ENCODE measurements around the gene UAP1.

UAP1 gene

DNA sequence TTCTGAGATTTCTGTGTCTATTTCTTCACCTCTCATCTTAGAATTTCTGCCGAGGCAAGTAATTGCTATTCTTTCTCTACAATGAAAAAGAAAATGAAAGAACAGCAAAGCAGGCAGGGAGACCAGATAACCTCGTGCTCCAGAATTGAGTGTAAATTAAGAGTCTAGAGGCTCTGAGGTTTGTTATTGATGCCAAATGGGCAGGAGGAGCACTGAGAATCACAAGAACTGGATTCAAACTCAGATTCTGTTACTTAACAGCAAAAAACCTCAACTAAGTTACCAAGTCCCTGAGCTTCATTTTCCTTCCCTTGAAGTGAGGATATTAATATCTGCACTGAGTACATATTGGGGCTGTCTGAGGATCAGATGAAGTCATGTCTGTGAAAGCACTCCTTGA, 65.2 kb downstream of the UAP1 start:
- no peak overlapping the region for H3K4me3 ChIP-seq (ENCODE audit: insufficient read depth, low read length, poor library complexity, severe bottlenecking)
- H3K9me3 ChIP-seq (ENCODE audit: insufficient read depth, low read length), result no peaks in the 10 kb centered on the region
- TF ChIP-seq, protein P1, sequence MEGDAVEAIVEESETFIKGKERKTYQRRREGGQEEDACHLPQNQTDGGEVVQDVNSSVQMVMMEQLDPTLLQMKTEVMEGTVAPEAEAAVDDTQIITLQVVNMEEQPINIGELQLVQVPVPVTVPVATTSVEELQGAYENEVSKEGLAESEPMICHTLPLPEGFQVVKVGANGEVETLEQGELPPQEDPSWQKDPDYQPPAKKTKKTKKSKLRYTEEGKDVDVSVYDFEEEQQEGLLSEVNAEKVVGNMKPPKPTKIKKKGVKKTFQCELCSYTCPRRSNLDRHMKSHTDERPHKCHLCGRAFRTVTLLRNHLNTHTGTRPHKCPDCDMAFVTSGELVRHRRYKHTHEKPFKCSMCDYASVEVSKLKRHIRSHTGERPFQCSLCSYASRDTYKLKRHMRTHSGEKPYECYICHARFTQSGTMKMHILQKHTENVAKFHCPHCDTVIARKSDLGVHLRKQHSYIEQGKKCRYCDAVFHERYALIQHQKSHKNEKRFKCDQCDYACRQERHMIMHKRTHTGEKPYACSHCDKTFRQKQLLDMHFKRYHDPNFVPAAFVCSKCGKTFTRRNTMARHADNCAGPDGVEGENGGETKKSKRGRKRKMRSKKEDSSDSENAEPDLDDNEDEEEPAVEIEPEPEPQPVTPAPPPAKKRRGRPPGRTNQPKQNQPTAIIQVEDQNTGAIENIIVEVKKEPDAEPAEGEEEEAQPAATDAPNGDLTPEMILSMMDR (IDR thresholded peaks at IDR 0.05; ENCODE audit: insufficient read depth, low read length, poor library complexity, severe bottlenecking), result no peak
- no peak for TF ChIP-seq EZH2phosphoT487 (conservative IDR thresholded peaks at IDR 0.05; ENCODE audit: low read length)
- H3K9me2 ChIP-seq (replicated peaks; ENCODE audit: insufficient read depth, low read length), result no peaks in the 10 kb centered on the region
- no peaks in the 10 kb centered on the region for H3K79me2 ChIP-seq (ENCODE audit: insufficient read depth, low read length)
- no peaks in the 10 kb centered on the region for H3F3A ChIP-seq (ENCODE audit: insufficient read depth)
- no peak overlapping the region for H2AFZ ChIP-seq (ENCODE audit: low read depth, low read length, severe bottlenecking)
- no peaks in the 10 kb centered on the region for H3K36me3 ChIP-seq (ENCODE audit: low read length)
- H3K27me3 ChIP-seq (ENCODE audit: low read length), result no peaks in the 10 kb centered on the region
- no peaks in the 10 kb centered on the region for H4K20me1 ChIP-seq (ENCODE audit: low read depth, low read length)
- no peak overlapping the region for H3K9ac ChIP-seq (ENCODE audit: low read length)
- H3K27ac ChIP-seq (ENCODE audit: low read depth, low read length), result no peak overlapping the region
- no peak overlapping the region for H3K4me2 ChIP-seq (ENCODE audit: low read depth, low read length, poor library complexity, severe bottlenecking)

DNA sequence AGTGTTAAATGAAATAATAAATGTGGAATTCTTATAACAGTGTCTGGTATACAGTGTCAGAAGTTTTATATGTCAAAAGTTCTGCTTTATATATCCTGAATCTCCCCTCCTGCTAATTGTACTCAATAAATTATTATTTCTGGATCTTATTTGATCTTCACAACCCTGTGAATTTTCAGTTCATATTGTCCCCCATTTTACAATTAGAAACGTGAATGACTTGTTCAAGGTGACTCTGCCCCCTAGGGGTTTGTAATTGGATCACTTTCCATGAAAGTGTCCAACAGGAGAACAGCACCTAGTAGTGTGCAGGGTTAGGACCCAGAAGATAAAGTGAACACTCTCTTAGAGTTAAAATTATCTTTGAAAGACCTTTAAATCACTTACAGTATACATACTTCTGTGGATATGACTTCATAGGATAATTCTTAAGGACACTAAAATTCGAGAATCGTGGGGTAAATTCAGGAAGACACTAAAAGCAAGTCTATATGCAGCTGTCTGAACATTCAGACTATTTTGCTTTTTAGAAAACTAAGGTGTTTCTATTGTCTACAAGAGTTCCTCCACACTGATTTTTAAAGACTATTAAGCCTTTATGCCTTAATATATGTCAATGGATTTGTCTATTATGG, 66.3 kb downstream of the UAP1 start:
- Histone ChIP-seq H3K9me3 (ENCODE audit: insufficient read depth, low read length) (no peaks in the 10 kb centered on the region), H4K20me1 (ENCODE audit: low read depth, low read length) (no peaks in the 10 kb centered on the region), H3K36me3 (ENCODE audit: low read length) (no peaks in the 10 kb centered on the region), H3F3A (ENCODE audit: insufficient read depth) (no peaks in the 10 kb centered on the region), H3K27me3 (ENCODE audit: low read length) (no peaks in the 10 kb centered on the region), H3K27ac (ENCODE audit: low read depth, low read length) (no peak overlapping the region), H2AFZ (ENCODE audit: low read depth, low read length, severe bottlenecking) (no peak overlapping the region), H3K4me2 (ENCODE audit: low read depth, low read length, poor library complexity, severe bottlenecking) (no peak overlapping the region), H3K79me2 (ENCODE audit: insufficient read depth, low read length) (no peaks in the 10 kb centered on the region), H3K9ac (ENCODE audit: low read length) (no peak overlapping the region), H3K9me2 (replicated peaks; ENCODE audit: insufficient read depth, low read length) (no peaks in the 10 kb centered on the region), H3K4me3 (ENCODE audit: insufficient read depth, low read length, poor library complexity, severe bottlenecking) (no peak overlapping the region)
- TF ChIP-seq EZH2phosphoT487 (conservative IDR thresholded peaks at IDR 0.05; ENCODE audit: low read length), result no peak
- TF ChIP-seq, protein P1 (IDR thresholded peaks at IDR 0.05; ENCODE audit: insufficient read depth, low read length, poor library complexity, severe bottlenecking), result peak; percentile 58

DNA sequence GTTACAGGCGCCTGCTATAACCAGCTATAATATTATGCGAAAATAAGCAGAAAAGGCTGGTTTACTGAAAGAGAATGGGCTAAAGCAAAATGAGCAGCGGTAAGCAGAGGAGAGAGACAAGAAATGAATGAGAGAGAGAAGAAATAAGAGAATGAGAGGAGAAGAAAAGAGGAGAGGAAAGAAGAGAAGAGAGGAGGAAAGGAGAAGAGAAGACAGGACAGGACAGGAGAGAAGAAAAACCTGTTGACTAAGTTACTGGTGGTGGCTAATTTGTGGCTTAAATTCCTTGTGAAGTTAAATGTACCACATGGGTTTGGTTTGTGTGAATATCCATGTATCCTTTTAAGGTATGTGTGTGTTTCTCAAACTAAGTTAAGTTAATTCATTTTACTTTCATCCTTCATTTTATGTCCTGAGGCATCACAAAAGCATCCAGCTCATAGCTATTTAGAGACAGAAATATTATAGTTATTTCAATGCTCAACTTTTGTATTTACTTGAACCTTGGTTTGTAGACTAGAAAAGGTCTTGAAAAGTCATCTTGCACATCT, 67.6 kb downstream of the UAP1 start:
- H4K20me1 ChIP-seq (ENCODE audit: low read depth, low read length), result no peaks in the 10 kb centered on the region
- no peak overlapping the region for H2AFZ ChIP-seq (ENCODE audit: low read depth, low read length, severe bottlenecking)
- H3K27me3 ChIP-seq (ENCODE audit: low read length), result no peaks in the 10 kb centered on the region
- no peak overlapping the region for H3K27ac ChIP-seq (ENCODE audit: low read depth, low read length)
- H3K9me2 ChIP-seq (replicated peaks; ENCODE audit: insufficient read depth, low read length), result no peaks in the 10 kb centered on the region
- H3K9me3 ChIP-seq (ENCODE audit: insufficient read depth, low read length), result no peaks in the 10 kb centered on the region
- H3K4me2 ChIP-seq (ENCODE audit: low read depth, low read length, poor library complexity, severe bottlenecking), result no peak overlapping the region
- H3F3A ChIP-seq (ENCODE audit: insufficient read depth), result no peaks in the 10 kb centered on the region
- H3K36me3 ChIP-seq (ENCODE audit: low read length), result no peaks in the 10 kb centered on the region
- no peaks in the 10 kb centered on the region for H3K79me2 ChIP-seq (ENCODE audit: insufficient read depth, low read length)
- TF ChIP-seq, protein P1 (IDR thresholded peaks at IDR 0.05; ENCODE audit: insufficient read depth, low read length, poor library complexity, severe bottlenecking), result no peak
- no peak for TF ChIP-seq EZH2phosphoT487 (conservative IDR thresholded peaks at IDR 0.05; ENCODE audit: low read length)
- no peak overlapping the region for H3K4me3 ChIP-seq (ENCODE audit: insufficient read depth, low read length, poor library complexity, severe bottlenecking)
- H3K9ac ChIP-seq (ENCODE audit: low read length), result no peak overlapping the region

All from SU-DHL-6 (cell line).